Small intestine (tissue), 7 donors: ENCODE measurements around the gene ACP7. TPM values are rescaled to one million over a fixed set of nuclear protein-coding genes. Genes with fewer than 3 reads are reported as not detected.
"Not testable (repeated sequence)": the region's sequence is repeated elsewhere in the genome, so short reads cannot be mapped to it uniquely, and the experiment has no call there.

Source experiments
- DNase-seq, 2 donors: peaks; one replicate each; pipeline versions ENCODE4 v3.0.0 to v3.0.0-alpha.2; 2013
- FAIRE-seq: peaks from 2 replicates; lab custom pipeline; 2012; peaks lifted over from hg19 to GRCh38; lab: Jason Lieb, UNC
- H3K27ac ChIP-seq, 3 donors: one replicate each; pipeline ENCODE4 v1.5.1; 2013; ENCODE audit warnings: low read length in 2 of 3, mild to moderate bottlenecking in 2 of 3, control low read depth in 1 of 3, inconsistent platforms in 1 of 3, low read depth in 1 of 3, moderate library complexity in 1 of 3
- H3K27me3 ChIP-seq, 3 donors: one replicate each; pipeline ENCODE4 v1.6.1; 2013; ENCODE audit warnings: low read length in 3 of 3, inconsistent platforms in 1 of 3; ENCODE audit not compliant: control insufficient read depth in 3 of 3, insufficient read depth in 3 of 3
- H3K36me3 ChIP-seq, 3 donors: one replicate each; pipeline ENCODE4 v1.6.1; 2013; ENCODE audit warnings: low read length in 3 of 3, inconsistent platforms in 1 of 3, low read depth in 1 of 3, mild to moderate bottlenecking in 1 of 3, moderate library complexity in 1 of 3; ENCODE audit not compliant: control insufficient read depth in 3 of 3, insufficient read depth in 2 of 3
- H3K4me1 ChIP-seq, 3 donors: one replicate each; pipeline ENCODE4 v1.6.1; 2013; ENCODE audit warnings: low read length in 2 of 3, inconsistent platforms in 1 of 3, low read depth in 1 of 3, mild to moderate bottlenecking in 1 of 3, moderate library complexity in 1 of 3; ENCODE audit not compliant: control insufficient read depth in 3 of 3, insufficient read depth in 2 of 3
- H3K4me3 ChIP-seq, 3 donors: one replicate each; pipeline ENCODE4 v1.5.1; 2013; ENCODE audit warnings: low read length in 3 of 3, control low read depth in 1 of 3, inconsistent platforms in 1 of 3, low read depth in 1 of 3, mild to moderate bottlenecking in 1 of 3, moderate library complexity in 1 of 3
- H3K9me3 ChIP-seq, 2 donors: one replicate each; pipeline ENCODE4 v1.6.1; 2013; ENCODE audit warnings: low read depth in 1 of 2, low read length in 1 of 2; ENCODE audit not compliant: control insufficient read depth in 2 of 2, insufficient read depth in 1 of 2
- WGBS, 3 donors: extraction: QIAGEN DNeasy Blood & Tissue Kit; methylation state at CpG; one replicate each; pipeline ENCODE4 v1.1.7; 2013; 5-methylcytosine and 5-hydroxymethylcytosine counted together
- polyA plus RNA-seq, 4 donors: library from polyadenylated mRNA; stranded (reverse) in 3 of 4; unstranded in 1 of 4; fragments of 200-250 nt in 3 of 4; fragments of 120-200 nt in 1 of 4; gene quantifications; one replicate each; pipeline versions ENCODE4 v1.2.1 to v1.2.3, GENCODE V29; 2013
- donor health status: healthy with polysubstance abuse.
- donor health status: control.
- donor health status: control.
- donor health status: Bipolar disorder and iron deficiency.
- donor health status: healthy.

ACP7 gene
- polyA plus RNA-seq, 4 donors = 0.01 to 2.9 TPM; not detected in 2

GRCh38 chr19:39065928-39066327 is 18.2 kb upstream of the ACP7 start:
- FAIRE-seq = no peak
- H3K4me1 ChIP-seq = no peaks in the 10 kb centered on the region
- H3K4me3 ChIP-seq = no peak overlapping the region
- WGBS, 3 donors = 60 to 78% (median 69%) methylated on average over 3 of the region's 3 CpGs
- no peaks in the 10 kb centered on the region for H3K27me3 ChIP-seq
- DNase-seq = no peak
- no peaks in the 10 kb centered on the region for H3K36me3 ChIP-seq
- H3K9me3 ChIP-seq = no peaks in the 10 kb centered on the region
- no peak overlapping the region for H3K27ac ChIP-seq

GRCh38 chr19:39067104-39067503 is 17.1 kb upstream of the ACP7 start:
- no peak overlapping the region for H3K4me3 ChIP-seq
- H3K27ac ChIP-seq = no peak overlapping the region
- H3K9me3 ChIP-seq = no peaks in the 10 kb centered on the region
- H3K27me3 ChIP-seq = no peaks in the 10 kb centered on the region
- DNase-seq = no peak
- 31 to 69% (median 43%) methylated on average over 4 of the region's 4 CpGs for WGBS, 3 donors
- H3K36me3 ChIP-seq = no peaks in the 10 kb centered on the region
- FAIRE-seq = no peak
- no peaks in the 10 kb centered on the region for H3K4me1 ChIP-seq

GRCh38 chr19:39068259-39068658 is 15.9 kb upstream of the ACP7 start:
- not testable (repeated sequence) for FAIRE-seq, DNase-seq, H3K36me3 ChIP-seq

GRCh38 chr19:39070888-39071287 is 13.3 kb upstream of the ACP7 start:
- Histone ChIP-seq H3K4me1 (no peaks in the 10 kb centered on the region), H3K9me3 (no peaks in the 10 kb centered on the region), H3K27me3 (no peaks in the 10 kb centered on the region), H3K36me3 (no peaks in the 10 kb centered on the region), H3K4me3 (no peak overlapping the region), H3K27ac (no peak overlapping the region)
- no peak for DNase-seq
- no peak for FAIRE-seq
- WGBS, 3 donors = 83 to 96% (median 86%) methylated on average over 5 of the region's 5 CpGs

More at GRCh38 chr19:39068259-39068658, 15.9 kb upstream of the ACP7 start:
- not testable (repeated sequence) for H3K27ac ChIP-seq, H3K4me3 ChIP-seq, H3K27me3 ChIP-seq, H3K4me1 ChIP-seq, H3K9me3 ChIP-seq
- WGBS, 3 donors = 80 to 86% (median 82%) methylated on average over 6 of the region's 6 CpGs

GRCh38 chr19:39074205-39074692 is 9.9 kb upstream of the ACP7 start:
- DNase-seq (no peak), FAIRE-seq (no peak)
- Histone ChIP-seq H3K36me3 (no peaks in the 10 kb centered on the region), H3K9me3 (no peaks in the 10 kb centered on the region), H3K27me3 (no peaks in the 10 kb centered on the region), H3K27ac (no peak overlapping the region), H3K4me1 (no peaks in the 10 kb centered on the region), H3K4me3 (no peak overlapping the region)
- WGBS, 3 donors = 58 to 63% (median 62%) methylated on average over 3 of the region's 3 CpGs

GRCh38 chr19:39074942-39075341 is 9.2 kb upstream of the ACP7 start:
- Histone ChIP-seq H3K27ac (no peak overlapping the region), H3K4me3 (no peak overlapping the region), H3K9me3 (no peaks in the 10 kb centered on the region), H3K4me1 (no peaks in the 10 kb centered on the region), H3K27me3 (peaks cover 0 to 3% (median 0%) of the 10 kb centered on the region in 3 donors), H3K36me3 (no peaks in the 10 kb centered on the region)
- DNase-seq (no peak), FAIRE-seq (no peak)
- 88 to 94% (median 91%) methylated on average over 6 of the region's 6 CpGs for WGBS, 3 donors

- no peaks in the 10 kb centered on the region for H3K36me3 ChIP-seq
- FAIRE-seq (no peak), DNase-seq (no peak)
- H3K9me3 ChIP-seq = no peaks in the 10 kb centered on the region
- H3K27ac ChIP-seq = no peak overlapping the region
- no peak overlapping the region for H3K4me3 ChIP-seq
- H3K27me3 ChIP-seq = peaks cover 0 to 6% (median 5%) of the 10 kb centered on the region in 3 donors
- WGBS, 3 donors = 82 to 88% (median 83%) methylated on average over 11 of the region's 11 CpGs
- H3K4me1 ChIP-seq = no peaks in the 10 kb centered on the region
Measured at GRCh38 chr19:39077323-39077722, 6.8 kb upstream of the ACP7 start.

- H3K36me3 ChIP-seq = no peaks in the 10 kb centered on the region
- H3K4me1 ChIP-seq = peaks cover 0 to 5% (median 0%) of the 10 kb centered on the region in 3 donors
- WGBS, 3 donors = 34 to 57% (median 43%) methylated on average over 7 of the region's 7 CpGs
- peaks cover 0 to 19% (median 11%) of the 10 kb centered on the region in 3 donors for H3K27me3 ChIP-seq
- H3K9me3 ChIP-seq = no peaks in the 10 kb centered on the region
- FAIRE-seq (no peak), DNase-seq (peak in 1 of 2 donors; percentile 47)
- H3K4me3 ChIP-seq = no peak overlapping the region
- no peak overlapping the region for H3K27ac ChIP-seq
Measured at GRCh38 chr19:39078436-39079200, 5.5 kb upstream of the ACP7 start.
